WTC11 (cell line): ENCODE measurements around the gene PER1.

Experiments used
- SP1 ChIP-seq: sonication (generic); formaldehyde crosslinking; conservative IDR thresholded peaks from 2 replicates; pipeline ENCODE4 v1.8.1; 2022; ENCODE audit warnings: missing genetic modification reagents
- TF ChIP-seq, protein P1 (sequence below): sonication (generic); formaldehyde crosslinking; conservative IDR thresholded peaks from 2 replicates; pipeline ENCODE4 v1.8.1; 2022; ENCODE audit warnings: mild to moderate bottlenecking, missing genetic modification reagents
- TF ChIP-seq, protein P2 (sequence below): sonication (generic); formaldehyde crosslinking; IDR thresholded peaks from 2 replicates; pipeline ENCODE4 v1.8.1; 2022; ENCODE audit warnings: low read depth, missing genetic modification reagents, borderline replicate concordance
- TF ChIP-seq, protein P3 (sequence below): fragments of 200-600 bp; IDR thresholded peaks from 2 replicates; pipeline ENCODE4 v1.8.0; 2022; ENCODE audit warnings: antibody characterized with exemption
- TF ChIP-seq, protein P4 (sequence below): sonication (generic); formaldehyde crosslinking; IDR thresholded peaks from 2 replicates; pipeline ENCODE4 v1.8.1; 2023; ENCODE audit warnings: mild to moderate bottlenecking, missing genetic modification reagents, borderline replicate concordance
- TF ChIP-seq, protein P5 (sequence below): sonication (generic); formaldehyde crosslinking; conservative IDR thresholded peaks from 2 replicates; pipeline ENCODE4 v1.8.1; 2023; ENCODE audit warnings: mild to moderate bottlenecking, low read depth, missing genetic modification reagents, moderate library complexity

DNA sequence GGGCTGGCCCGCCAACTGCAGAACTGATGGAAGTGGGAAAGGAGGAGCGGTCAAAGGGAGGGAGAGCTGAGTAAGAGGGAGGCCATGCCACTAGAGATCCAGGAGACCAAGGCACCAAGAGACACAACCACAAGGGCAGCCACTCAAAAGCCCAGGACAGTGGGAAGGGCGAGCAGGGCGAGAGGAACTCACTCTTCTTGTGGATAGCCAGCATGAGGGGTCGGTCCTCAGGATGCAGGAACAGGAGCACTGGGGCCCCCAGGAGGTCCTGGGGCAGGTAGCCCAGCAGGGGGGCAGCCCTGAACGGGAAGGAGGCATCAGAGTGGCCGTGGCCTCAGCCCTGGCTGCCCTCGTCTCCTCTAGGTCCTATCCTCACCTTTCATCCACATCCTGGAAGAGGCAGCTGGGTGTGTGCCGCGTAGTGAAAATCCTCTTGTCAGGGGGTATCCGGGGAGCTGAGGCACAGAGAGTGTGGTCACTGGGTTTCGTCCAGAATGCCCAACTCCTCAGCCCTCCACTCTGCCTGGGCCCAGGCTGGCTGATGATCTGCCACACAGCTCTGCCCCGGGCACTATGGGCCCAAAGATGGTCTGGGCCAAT is 4.3 kb downstream of the PER1 start:
- TF ChIP-seq, protein P1, sequence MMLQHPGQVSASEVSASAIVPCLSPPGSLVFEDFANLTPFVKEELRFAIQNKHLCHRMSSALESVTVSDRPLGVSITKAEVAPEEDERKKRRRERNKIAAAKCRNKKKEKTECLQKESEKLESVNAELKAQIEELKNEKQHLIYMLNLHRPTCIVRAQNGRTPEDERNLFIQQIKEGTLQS (CRISPR knock-in tag) = no peak
- TF ChIP-seq, protein P2, sequence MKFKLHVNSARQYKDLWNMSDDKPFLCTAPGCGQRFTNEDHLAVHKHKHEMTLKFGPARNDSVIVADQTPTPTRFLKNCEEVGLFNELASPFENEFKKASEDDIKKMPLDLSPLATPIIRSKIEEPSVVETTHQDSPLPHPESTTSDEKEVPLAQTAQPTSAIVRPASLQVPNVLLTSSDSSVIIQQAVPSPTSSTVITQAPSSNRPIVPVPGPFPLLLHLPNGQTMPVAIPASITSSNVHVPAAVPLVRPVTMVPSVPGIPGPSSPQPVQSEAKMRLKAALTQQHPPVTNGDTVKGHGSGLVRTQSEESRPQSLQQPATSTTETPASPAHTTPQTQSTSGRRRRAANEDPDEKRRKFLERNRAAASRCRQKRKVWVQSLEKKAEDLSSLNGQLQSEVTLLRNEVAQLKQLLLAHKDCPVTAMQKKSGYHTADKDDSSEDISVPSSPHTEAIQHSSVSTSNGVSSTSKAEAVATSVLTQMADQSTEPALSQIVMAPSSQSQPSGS (CRISPR knock-in tag) = no peak
- no peak for TF ChIP-seq SP1
- TF ChIP-seq, protein P3, sequence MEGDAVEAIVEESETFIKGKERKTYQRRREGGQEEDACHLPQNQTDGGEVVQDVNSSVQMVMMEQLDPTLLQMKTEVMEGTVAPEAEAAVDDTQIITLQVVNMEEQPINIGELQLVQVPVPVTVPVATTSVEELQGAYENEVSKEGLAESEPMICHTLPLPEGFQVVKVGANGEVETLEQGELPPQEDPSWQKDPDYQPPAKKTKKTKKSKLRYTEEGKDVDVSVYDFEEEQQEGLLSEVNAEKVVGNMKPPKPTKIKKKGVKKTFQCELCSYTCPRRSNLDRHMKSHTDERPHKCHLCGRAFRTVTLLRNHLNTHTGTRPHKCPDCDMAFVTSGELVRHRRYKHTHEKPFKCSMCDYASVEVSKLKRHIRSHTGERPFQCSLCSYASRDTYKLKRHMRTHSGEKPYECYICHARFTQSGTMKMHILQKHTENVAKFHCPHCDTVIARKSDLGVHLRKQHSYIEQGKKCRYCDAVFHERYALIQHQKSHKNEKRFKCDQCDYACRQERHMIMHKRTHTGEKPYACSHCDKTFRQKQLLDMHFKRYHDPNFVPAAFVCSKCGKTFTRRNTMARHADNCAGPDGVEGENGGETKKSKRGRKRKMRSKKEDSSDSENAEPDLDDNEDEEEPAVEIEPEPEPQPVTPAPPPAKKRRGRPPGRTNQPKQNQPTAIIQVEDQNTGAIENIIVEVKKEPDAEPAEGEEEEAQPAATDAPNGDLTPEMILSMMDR = no peak
- TF ChIP-seq, protein P4, sequence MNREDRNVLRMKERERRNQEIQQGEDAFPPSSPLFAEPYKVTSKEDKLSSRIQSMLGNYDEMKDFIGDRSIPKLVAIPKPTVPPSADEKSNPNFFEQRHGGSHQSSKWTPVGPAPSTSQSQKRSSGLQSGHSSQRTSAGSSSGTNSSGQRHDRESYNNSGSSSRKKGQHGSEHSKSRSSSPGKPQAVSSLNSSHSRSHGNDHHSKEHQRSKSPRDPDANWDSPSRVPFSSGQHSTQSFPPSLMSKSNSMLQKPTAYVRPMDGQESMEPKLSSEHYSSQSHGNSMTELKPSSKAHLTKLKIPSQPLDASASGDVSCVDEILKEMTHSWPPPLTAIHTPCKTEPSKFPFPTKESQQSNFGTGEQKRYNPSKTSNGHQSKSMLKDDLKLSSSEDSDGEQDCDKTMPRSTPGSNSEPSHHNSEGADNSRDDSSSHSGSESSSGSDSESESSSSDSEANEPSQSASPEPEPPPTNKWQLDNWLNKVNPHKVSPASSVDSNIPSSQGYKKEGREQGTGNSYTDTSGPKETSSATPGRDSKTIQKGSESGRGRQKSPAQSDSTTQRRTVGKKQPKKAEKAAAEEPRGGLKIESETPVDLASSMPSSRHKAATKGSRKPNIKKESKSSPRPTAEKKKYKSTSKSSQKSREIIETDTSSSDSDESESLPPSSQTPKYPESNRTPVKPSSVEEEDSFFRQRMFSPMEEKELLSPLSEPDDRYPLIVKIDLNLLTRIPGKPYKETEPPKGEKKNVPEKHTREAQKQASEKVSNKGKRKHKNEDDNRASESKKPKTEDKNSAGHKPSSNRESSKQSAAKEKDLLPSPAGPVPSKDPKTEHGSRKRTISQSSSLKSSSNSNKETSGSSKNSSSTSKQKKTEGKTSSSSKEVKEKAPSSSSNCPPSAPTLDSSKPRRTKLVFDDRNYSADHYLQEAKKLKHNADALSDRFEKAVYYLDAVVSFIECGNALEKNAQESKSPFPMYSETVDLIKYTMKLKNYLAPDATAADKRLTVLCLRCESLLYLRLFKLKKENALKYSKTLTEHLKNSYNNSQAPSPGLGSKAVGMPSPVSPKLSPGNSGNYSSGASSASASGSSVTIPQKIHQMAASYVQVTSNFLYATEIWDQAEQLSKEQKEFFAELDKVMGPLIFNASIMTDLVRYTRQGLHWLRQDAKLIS = no peak
- TF ChIP-seq, protein P5, sequence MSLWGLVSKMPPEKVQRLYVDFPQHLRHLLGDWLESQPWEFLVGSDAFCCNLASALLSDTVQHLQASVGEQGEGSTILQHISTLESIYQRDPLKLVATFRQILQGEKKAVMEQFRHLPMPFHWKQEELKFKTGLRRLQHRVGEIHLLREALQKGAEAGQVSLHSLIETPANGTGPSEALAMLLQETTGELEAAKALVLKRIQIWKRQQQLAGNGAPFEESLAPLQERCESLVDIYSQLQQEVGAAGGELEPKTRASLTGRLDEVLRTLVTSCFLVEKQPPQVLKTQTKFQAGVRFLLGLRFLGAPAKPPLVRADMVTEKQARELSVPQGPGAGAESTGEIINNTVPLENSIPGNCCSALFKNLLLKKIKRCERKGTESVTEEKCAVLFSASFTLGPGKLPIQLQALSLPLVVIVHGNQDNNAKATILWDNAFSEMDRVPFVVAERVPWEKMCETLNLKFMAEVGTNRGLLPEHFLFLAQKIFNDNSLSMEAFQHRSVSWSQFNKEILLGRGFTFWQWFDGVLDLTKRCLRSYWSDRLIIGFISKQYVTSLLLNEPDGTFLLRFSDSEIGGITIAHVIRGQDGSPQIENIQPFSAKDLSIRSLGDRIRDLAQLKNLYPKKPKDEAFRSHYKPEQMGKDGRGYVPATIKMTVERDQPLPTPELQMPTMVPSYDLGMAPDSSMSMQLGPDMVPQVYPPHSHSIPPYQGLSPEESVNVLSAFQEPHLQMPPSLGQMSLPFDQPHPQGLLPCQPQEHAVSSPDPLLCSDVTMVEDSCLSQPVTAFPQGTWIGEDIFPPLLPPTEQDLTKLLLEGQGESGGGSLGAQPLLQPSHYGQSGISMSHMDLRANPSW (CRISPR knock-in tag) = no peak
